HEK293 (cell line): ENCODE measurements around the gene TBC1D30.

Experiments
- CTCF ChIP-seq: fragments of 450-650 bp; formaldehyde crosslinking; IDR thresholded peaks from 2 replicates; pipeline ENCODE4 v1.5.1; 2016; ENCODE audit warnings: missing biosample characterization, missing genetic modification characterization
- ELK4 ChIP-seq: IDR thresholded peaks from 2 replicates; pipeline ENCODE4 v1.6.1; 2011; ENCODE audit warnings: mild to moderate bottlenecking, low read depth, low read length, borderline replicate concordance
- PBX3 ChIP-seq: sonication (generic); formaldehyde crosslinking; IDR thresholded peaks from 2 replicates; pipeline ENCODE4 v1.8.1; 2022; ENCODE audit warnings: mild to moderate bottlenecking, moderate library complexity, missing genetic modification reagents
- YY2 ChIP-seq: fragments of 450-650 bp; formaldehyde crosslinking; IDR thresholded peaks from 2 replicates; pipeline ENCODE4 v1.5.1; 2016; ENCODE audit warnings: missing biosample characterization, missing genetic modification characterization
- ZNF133 ChIP-seq: fragments of 450-650 bp; formaldehyde crosslinking; IDR thresholded peaks from 2 replicates; pipeline ENCODE4 v1.5.1; 2016; ENCODE audit warnings: missing biosample characterization, missing genetic modification characterization
- ZNF18 ChIP-seq: fragments of 450-650 bp; formaldehyde crosslinking; IDR thresholded peaks from 2 replicates; pipeline ENCODE4 v1.5.1; 2016; ENCODE audit warnings: missing biosample characterization, missing genetic modification characterization
- ZNF274 ChIP-seq, 2 experiments: fragments of 200-500 bp in 1 of 2; fragments of 450-650 bp in 1 of 2; sonication (Bioruptor generic) in 1 of 2; formaldehyde crosslinking in 1 of 2; IDR thresholded peaks; 2 replicates each; pipeline versions ENCODE4 v1.5.1 to v1.6.1; 2014 to 2016; ENCODE audit warnings: borderline replicate concordance in 1 of 2, inconsistent platforms in 1 of 2, low read length in 1 of 2, missing biosample characterization in 1 of 2, missing genetic modification characterization in 1 of 2
- ZNF510 ChIP-seq: fragments of 450-650 bp; formaldehyde crosslinking; IDR thresholded peaks from 2 replicates; pipeline ENCODE4 v1.5.1; 2018; ENCODE audit warnings: mild to moderate bottlenecking, missing genetic modification characterization, missing biosample characterization; ENCODE audit not compliant: insufficient replicate concordance
- ZNF623 ChIP-seq: fragments of 450-650 bp; formaldehyde crosslinking; IDR thresholded peaks from 2 replicates; pipeline ENCODE4 v1.5.1; 2016; ENCODE audit warnings: missing biosample characterization, missing genetic modification characterization
- ZNF670 ChIP-seq: fragments of 450-650 bp; formaldehyde crosslinking; IDR thresholded peaks from 2 replicates; pipeline ENCODE4 v1.5.1; 2016; ENCODE audit warnings: missing biosample characterization, missing genetic modification characterization, low read depth

- TF ChIP-seq CTCF (tag by site-specific recombination): no peak
- TF ChIP-seq ZNF670: no peak
- no peak for TF ChIP-seq YY2
- TF ChIP-seq ZNF623 (tag by site-specific recombination): no peak
- TF ChIP-seq ELK4: no peak
- TF ChIP-seq ZNF510 (tag by site-specific recombination): no peak
- TF ChIP-seq ZNF133 (tag by site-specific recombination): no peak
- TF ChIP-seq ZNF18 (tag by site-specific recombination): no peak
- no peak for TF ChIP-seq ZNF274 (IDR thresholded peaks at IDR 0.05; ENCODE audit: low read length)
- no peak for TF ChIP-seq ZNF274 (tag by site-specific recombination; IDR thresholded peaks at IDR 0.05; ENCODE audit: borderline replicate concordance)
- no peak for TF ChIP-seq PBX3 (CRISPR knock-in tag)
These were observed 92.2 kb downstream of the TBC1D30 start for GRCh38 chr12:64916411-64917261.
